Suprapubic skin (tissue), 4 donors: ENCODE data around the gene DCUN1D1.

Experiments used
- CTCF ChIP-seq, 2 donors: fragments of 200-600 bp in 1 of 2; fragments of 450-650 bp in 1 of 2; sonication (generic) in 1 of 2; IDR thresholded peaks; one replicate each; pipeline ENCODE4 v1.5.1; 2016 to 2019; ENCODE audit warnings: antibody characterized with exemption in 2 of 2, mild to moderate bottlenecking in 1 of 2, moderate library complexity in 1 of 2
- EP300 ChIP-seq: sonication (generic); formaldehyde crosslinking; IDR thresholded peaks from one replicate; pipeline ENCODE4 v1.6.1; 2017; ENCODE audit warnings: antibody characterized with exemption
- POLR2A ChIP-seq, 2 donors: fragments of 450-650 bp; IDR thresholded peaks; one replicate each; pipeline ENCODE4 v1.6.1; 2017; ENCODE audit warnings: antibody characterized with exemption in 2 of 2, mild to moderate bottlenecking in 2 of 2, moderate library complexity in 2 of 2
- POLR2AphosphoS5 ChIP-seq, 3 donors: sonication (generic); formaldehyde crosslinking; IDR thresholded peaks; one replicate each; pipeline ENCODE4 v1.6.1; 2017; ENCODE audit warnings: antibody characterized with exemption in 3 of 3

GRCh38 chr3:182947888-182948287 lies 32.5 kb downstream of the DCUN1D1 start:
- TF ChIP-seq POLR2A (IDR thresholded peaks at IDR 0.05): no peak
- no peak for TF ChIP-seq CTCF (IDR thresholded peaks at IDR 0.05)
- TF ChIP-seq POLR2AphosphoS5 (IDR thresholded peaks at IDR 0.05): no peak
- TF ChIP-seq EP300: no peak
